Germinal center (tissue), 1 donor: Measurements from ENCODE around the gene KCTD14.
A peak's percentile ranks its signal among the peaks of the same experiment; 100 is the strongest.
"Not testable (repeated sequence)": the region's sequence is repeated elsewhere in the genome, so short reads cannot be mapped to it uniquely, and the experiment has no call there.

Experiments used
- DNase-seq: peaks from one replicate; pipeline ENCODE4 v3.0.0; 2012; ENCODE audit warnings: mixed read lengths, low spot score

The KCTD14 gene

DNA sequence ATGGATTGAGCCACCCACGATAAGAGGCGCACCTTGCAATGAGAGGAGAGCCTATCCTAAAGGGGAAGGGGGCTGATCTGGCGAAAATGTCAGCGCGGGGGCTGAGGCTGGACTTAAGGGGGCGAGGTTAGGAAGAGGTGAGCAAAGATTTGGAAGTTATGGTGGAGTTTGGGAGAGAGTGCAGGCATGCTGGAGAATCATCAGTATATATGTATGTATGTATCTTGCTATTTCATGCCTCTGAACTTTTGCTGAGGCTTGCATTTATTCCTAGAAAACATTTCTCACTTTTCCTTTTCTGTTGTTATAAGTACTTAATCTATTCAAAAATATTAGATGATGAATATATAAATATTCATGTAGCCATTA, 23.4 kb upstream of the KCTD14 start:
- DNase-seq: no peak

DNA sequence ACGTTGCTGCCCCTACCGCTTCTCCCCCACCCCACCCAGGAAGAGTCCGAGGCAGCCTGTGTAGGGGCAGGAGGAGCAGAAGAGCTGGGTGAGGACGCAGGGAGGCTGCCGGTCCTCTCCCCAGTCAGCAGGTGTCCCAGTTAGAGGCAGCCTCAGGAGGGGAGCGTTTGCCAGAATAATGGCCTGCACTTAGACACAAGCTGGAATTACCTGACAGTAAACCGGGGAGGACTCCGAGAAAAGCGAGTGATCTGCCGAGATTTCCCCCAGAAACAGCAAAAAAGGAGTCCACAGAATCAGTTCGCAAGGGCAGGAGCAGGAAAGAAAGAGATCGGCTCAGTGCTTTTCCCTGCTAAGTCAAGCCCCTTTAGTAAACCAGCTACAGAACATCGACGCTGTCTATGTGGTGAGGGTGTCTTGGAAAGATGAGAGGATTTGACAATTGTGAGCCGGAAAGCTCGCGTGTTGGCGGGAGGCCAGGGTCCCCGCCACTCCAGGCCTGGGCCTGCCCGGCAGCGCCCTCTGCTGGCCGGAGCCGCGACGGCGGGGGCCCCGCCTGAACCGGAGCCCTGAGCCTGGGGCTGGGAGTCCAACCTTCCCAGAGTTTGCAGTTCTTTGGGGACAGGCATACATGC, 22.9 kb upstream of the KCTD14 start:
- peak; percentile 80 for DNase-seq

- no peak for DNase-seq
These were observed 21.6 kb upstream of the KCTD14 start for GRCh38 chr11:78044706-78045105.

GRCh38 chr11:78041843-78042440, 18.9 kb upstream of the KCTD14 start:
- no peak for DNase-seq

- DNase-seq: not testable (repeated sequence)
These were observed 18.3 kb upstream of the KCTD14 start for GRCh38 chr11:78041380-78041719.

GRCh38 chr11:78040691-78041379, 17.8 kb upstream of the KCTD14 start:
- no peak for DNase-seq

DNA sequence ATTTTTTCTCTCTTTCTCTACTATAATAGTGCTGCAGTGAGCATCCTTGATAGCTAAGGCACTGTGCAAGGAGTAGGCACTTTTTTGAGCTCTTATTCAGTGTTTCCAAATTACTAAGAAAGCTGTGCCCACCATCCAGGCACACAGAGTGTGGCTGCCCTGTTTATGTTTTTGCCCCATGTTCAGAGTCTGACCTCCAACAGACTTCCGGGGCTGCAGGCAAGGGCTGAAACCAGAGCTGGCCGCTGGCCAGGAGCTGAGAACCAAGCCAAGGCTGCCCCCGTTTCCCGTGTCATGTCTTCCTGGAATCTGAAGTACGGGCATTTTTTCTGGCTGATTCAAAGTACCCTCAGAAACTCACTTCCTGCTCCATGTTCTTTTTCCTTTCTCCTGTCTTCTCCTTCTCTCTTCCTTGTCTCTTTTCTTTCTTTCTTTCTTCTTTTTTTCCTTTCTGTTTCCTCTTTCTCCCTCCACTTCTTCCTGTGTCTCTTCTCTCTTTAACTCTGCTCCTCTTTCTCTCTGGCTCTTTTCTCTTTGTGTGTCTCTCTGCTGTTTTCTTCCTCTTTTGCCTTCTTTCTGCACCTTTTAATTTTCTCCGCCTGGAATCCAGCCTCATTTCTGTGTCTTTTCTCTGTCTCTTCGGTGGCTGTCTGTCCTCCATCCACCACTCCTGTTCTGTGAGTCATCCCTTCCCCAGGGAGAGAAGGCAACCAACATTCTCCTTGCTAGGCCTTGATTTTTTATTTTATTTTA, 17.0 kb upstream of the KCTD14 start:
- no peak for DNase-seq

DNA sequence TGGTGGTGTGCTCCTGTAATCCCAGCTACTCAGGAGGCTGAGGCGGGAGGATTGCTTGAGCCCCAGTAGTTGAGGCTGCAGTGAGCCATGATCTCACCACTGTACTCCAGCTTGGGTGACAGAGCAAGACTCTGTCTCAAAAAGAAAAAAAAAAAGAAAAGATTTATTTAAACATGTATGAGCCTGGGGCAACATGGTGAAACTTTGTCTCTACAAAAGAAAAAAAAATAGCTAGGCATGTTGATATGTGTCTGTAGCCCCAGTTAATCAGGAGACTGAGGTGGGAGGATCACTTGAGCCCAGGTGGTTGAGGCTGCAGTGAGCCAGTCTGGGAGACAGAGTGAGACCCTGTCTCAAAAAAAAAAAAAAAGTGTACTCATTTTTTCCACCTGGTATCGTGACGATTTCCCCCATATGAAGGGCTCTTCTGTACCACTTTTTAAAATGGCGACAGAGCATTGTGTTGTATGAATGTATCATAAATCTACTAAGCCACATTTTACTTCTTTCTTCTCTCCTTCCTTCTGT, 16.4 kb upstream of the KCTD14 start:
- DNase-seq: no peak

DNA sequence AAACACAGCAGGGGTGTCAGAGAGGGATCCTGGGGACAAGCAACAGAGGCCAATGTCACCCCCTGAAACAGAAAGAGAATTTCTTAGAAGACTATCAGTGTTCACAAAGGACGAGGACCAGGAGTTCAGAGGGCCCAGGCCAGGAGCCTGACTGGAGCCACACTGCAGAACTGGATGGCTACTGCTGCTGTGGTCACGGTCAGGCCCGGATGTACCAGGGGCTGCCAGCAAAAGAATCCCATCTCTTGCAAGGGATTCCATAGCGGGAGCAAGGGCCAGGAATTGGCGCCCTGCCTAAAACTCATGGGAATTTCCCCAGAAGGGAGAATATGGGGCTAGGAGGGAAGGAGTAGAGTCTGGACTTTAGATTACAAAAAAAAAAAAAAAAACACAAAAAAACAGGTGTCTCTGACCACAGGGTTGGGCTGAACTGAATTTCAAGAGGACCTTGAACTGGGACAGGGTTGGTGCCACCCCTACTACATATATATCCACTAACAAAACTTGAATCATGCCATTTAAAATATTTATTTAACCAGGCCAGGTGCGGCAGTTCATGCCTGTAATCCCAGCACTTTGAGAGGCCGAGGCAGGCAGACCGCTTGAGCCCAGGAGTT, 15.7 kb upstream of the KCTD14 start:
- no peak for DNase-seq

DNA sequence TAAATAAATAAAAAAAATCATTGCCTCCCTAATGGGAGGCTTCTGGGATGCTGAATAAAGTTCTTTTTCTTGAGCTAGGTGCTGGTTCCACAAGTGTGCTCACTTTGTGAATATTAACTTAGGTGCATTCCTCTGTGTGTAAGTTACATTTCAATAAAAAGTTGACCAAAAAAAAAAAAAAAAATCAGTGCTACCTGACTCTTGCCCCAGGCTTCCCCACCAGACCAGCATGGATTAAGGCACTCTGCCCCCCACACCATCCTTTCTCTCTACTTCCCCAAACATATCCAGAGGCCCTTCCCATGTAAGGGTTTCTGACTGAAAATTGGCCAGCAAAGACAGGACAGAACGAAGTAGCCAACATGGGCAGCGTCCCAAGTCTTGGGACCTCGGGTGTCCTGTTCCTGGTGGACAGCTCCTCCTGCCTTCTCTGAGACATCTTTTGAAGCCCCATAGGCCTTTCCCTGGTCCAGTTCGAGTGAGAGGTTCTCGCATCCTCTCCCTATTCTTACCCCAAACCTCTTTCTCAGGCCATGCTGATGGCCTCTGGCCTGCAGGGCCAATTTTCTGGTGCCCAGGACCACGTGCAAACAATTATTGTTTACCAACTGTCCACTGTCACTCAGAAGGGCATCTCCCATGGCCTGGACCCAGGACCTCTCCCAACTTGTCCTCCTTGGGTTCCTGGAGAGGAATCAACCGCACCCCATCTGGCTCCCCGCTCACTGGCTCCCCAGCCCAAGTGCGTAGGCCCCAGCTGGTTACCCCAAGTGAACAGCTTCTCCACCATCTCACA, 14.9 kb upstream of the KCTD14 start:
- DNase-seq: no peak

DNA sequence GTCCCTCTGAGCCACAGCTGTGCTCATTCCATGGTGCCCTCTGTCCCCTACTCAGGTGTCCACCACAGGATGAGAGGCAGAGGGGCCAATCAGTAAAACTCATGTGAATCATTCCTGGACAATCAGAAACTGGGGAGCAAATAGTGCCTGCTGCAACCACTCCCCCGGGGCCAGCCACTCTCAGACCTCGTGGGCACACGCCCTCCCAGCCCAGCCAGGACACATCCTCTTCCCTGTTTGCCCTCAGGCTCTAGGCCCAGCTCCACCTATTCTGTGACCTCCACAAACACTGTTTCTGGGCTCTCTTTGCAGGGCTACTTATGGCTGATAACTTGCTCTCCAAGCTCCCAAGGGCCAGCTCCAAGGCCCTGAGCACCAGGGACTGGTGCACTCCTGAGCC, 14.0 kb upstream of the KCTD14 start:
- no peak for DNase-seq

DNA sequence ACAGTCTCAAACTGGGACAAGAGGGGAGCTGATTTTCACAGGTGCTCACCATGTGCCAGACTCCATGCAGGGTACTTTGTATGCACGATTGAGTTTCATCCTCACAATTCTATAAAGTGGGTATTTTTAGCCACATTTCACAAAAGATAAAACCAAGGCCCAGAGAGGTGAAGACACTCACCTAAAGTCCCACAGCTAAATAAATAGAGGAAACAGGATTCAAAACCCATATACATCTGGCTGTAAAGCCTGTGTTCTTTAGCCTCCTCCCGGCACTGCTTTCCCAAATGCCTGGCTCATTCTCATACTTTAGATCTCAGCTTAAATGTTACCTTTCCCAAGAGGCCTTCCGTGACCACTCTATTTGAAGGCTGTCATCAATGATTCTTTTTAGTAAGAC, 13.2 kb upstream of the KCTD14 start:
- DNase-seq: no peak

GRCh38 chr11:78034623-78035022, 11.5 kb upstream of the KCTD14 start:
- no peak for DNase-seq

GRCh38 chr11:78033040-78033439, 10.0 kb upstream of the KCTD14 start:
- DNase-seq: no peak

GRCh38 chr11:78032090-78032489, 9.0 kb upstream of the KCTD14 start:
- no peak for DNase-seq

- no peak for DNase-seq
These were observed 8.6 kb upstream of the KCTD14 start for GRCh38 chr11:78031629-78032028.

- DNase-seq: no peak
These were observed 7.6 kb upstream of the KCTD14 start for GRCh38 chr11:78030429-78031325.

GRCh38 chr11:78028423-78028822, 5.3 kb upstream of the KCTD14 start:
- not testable (repeated sequence) for DNase-seq

- DNase-seq: no peak
These were observed 4.7 kb upstream of the KCTD14 start for GRCh38 chr11:78027759-78028158.

DNA sequence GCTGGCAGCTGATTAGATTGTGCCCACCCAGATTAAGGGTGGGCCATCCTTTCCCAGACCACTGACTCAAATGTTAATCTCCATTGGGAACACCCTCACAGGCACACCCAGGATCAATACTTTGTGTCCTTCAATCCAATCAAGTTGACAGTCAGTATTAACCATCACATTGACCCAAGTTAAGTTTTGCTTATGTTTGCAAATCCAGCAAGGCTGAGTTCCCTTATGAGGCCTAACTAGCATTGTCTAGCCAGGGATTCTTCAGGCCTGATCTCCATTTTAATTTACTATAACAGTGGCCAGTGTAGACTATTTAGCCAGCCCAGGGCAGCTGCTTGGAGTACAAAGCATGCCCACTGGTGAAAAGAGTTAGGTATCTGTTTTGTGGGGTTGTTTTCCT, 2.3 kb upstream of the KCTD14 start:
- no peak for DNase-seq
